H9 (cell line): ENCODE results near the gene CYP2J2. TPM values are rescaled to one million over a fixed set of nuclear protein-coding genes. Genes with fewer than 3 reads are reported as not detected.

Experiments
- DNase-seq: peaks from one replicate; pipeline ENCODE4 v3.0.0-alpha.2; 2017
- H2AFZ ChIP-seq: one replicate; pipeline ENCODE4 v1.6.1; 2013; ENCODE audit warnings: mild to moderate bottlenecking, low read length, control low read depth, moderate library complexity
- H2AK5ac ChIP-seq: 2 replicates; pipeline ENCODE4 v1.6.1; 2013; ENCODE audit warnings: low read length, control low read depth, mixed read lengths; ENCODE audit not compliant: insufficient read length
- H2BK120ac ChIP-seq: one replicate; pipeline ENCODE4 v1.6.1; 2013; ENCODE audit warnings: low read depth, mild to moderate bottlenecking, low read length, control low read depth, inconsistent platforms; ENCODE audit not compliant: poor library complexity, severe bottlenecking
- H2BK12ac ChIP-seq: 2 replicates; pipeline ENCODE4 v1.6.1; 2013; ENCODE audit warnings: low read length, control low read depth, mixed read lengths, low read depth; ENCODE audit not compliant: insufficient read length
- H2BK15ac ChIP-seq: 2 replicates; pipeline ENCODE4 v1.6.1; 2013; ENCODE audit warnings: low read depth, low read length, control low read depth
- H2BK20ac ChIP-seq: one replicate; pipeline ENCODE4 v1.6.1; 2013; ENCODE audit warnings: low read depth, mild to moderate bottlenecking, low read length, control low read depth, inconsistent platforms; ENCODE audit not compliant: poor library complexity, severe bottlenecking
- H2BK5ac ChIP-seq: 2 replicates; pipeline ENCODE4 v1.6.1; 2013; ENCODE audit warnings: low read length, control low read depth, mixed read lengths; ENCODE audit not compliant: insufficient read length
- H3K14ac ChIP-seq: 2 replicates; pipeline ENCODE4 v1.6.1; 2013; ENCODE audit warnings: low read length, control low read depth; ENCODE audit not compliant: insufficient read depth
- H3K18ac ChIP-seq: 2 replicates; pipeline ENCODE4 v1.6.1; 2013; ENCODE audit warnings: low read depth, mild to moderate bottlenecking, mixed read lengths, low read length, control low read depth; ENCODE audit not compliant: insufficient read length
- H3K23ac ChIP-seq: 2 replicates; pipeline ENCODE4 v1.6.1; 2013; ENCODE audit warnings: low read length, control low read depth, mixed read lengths, low read depth; ENCODE audit not compliant: insufficient read length
- H3K23me2 ChIP-seq: 2 replicates; pipeline ENCODE4 v1.6.1; 2013; ENCODE audit warnings: low read depth, mild to moderate bottlenecking, mixed read lengths, low read length, control low read depth; ENCODE audit not compliant: insufficient read length, poor library complexity, severe bottlenecking
- H3K27ac ChIP-seq: 2 replicates; pipeline ENCODE4 v1.5.1; 2013; ENCODE audit warnings: low read length, control low read depth, mixed read lengths, low read depth; ENCODE audit not compliant: insufficient read length
- H3K27me3 ChIP-seq: 2 replicates; pipeline ENCODE4 v1.6.1; 2013; ENCODE audit warnings: low read length, control low read depth, inconsistent platforms; ENCODE audit not compliant: insufficient read depth
- H3K4ac ChIP-seq: 2 replicates; pipeline ENCODE4 v1.6.1; 2013; ENCODE audit warnings: low read depth, mild to moderate bottlenecking, control low read depth, inconsistent platforms, low read length, moderate library complexity
- H3K4me1 ChIP-seq: 2 replicates; pipeline ENCODE4 v1.6.1; 2013; ENCODE audit warnings: low read length, control low read depth, inconsistent platforms; ENCODE audit not compliant: insufficient read depth
- H3K4me2 ChIP-seq: 2 replicates; pipeline ENCODE4 v1.6.1; 2013; ENCODE audit warnings: low read length, control low read depth, mixed read lengths; ENCODE audit not compliant: insufficient read length, insufficient read depth
- H3K56ac ChIP-seq: 2 replicates; pipeline ENCODE4 v1.6.1; 2013; ENCODE audit warnings: low read depth, mild to moderate bottlenecking, mixed read lengths, low read length, control low read depth; ENCODE audit not compliant: insufficient read length
- H3K79me1 ChIP-seq: 2 replicates; pipeline ENCODE4 v1.6.1; 2013; ENCODE audit warnings: low read depth, mild to moderate bottlenecking, moderate library complexity, low read length, control low read depth, inconsistent platforms; ENCODE audit not compliant: insufficient read depth, poor library complexity, severe bottlenecking
- H3K79me2 ChIP-seq: 2 replicates; pipeline ENCODE4 v1.6.1; 2013; ENCODE audit warnings: low read length, control low read depth, inconsistent platforms; ENCODE audit not compliant: insufficient read depth
- H3K9ac ChIP-seq: 2 replicates; pipeline ENCODE4 v1.6.1; 2013; ENCODE audit warnings: low read length, control low read depth, mixed read lengths; ENCODE audit not compliant: insufficient read length; ENCODE audit errors: extremely low read depth
- H3K9me3 ChIP-seq: one replicate; pipeline ENCODE4 v1.6.1; 2013; ENCODE audit warnings: low read depth, low read length, inconsistent platforms; ENCODE audit not compliant: control insufficient read depth
- H3T11ph ChIP-seq: one replicate; pipeline ENCODE4 v1.6.1; 2013; ENCODE audit warnings: mild to moderate bottlenecking, low read length, control low read depth, inconsistent platforms
- H4K20me1 ChIP-seq: one replicate; pipeline ENCODE4 v1.6.1; 2013; ENCODE audit not compliant: control insufficient read depth, insufficient read length, insufficient read depth
- H4K5ac ChIP-seq: 2 replicates; pipeline ENCODE4 v1.6.1; 2013; ENCODE audit warnings: low read depth, mild to moderate bottlenecking, mixed read lengths, low read length, control low read depth; ENCODE audit not compliant: insufficient read length
- H4K8ac ChIP-seq: replicated peaks from 2 replicates; pipeline ENCODE4 v1.6.1; 2013; ENCODE audit warnings: low read length, control low read depth, mixed read lengths, low read depth; ENCODE audit not compliant: insufficient read length
- H4K91ac ChIP-seq: 2 replicates; pipeline ENCODE4 v1.6.1; 2013; ENCODE audit warnings: low read depth, mild to moderate bottlenecking, moderate library complexity, mixed read lengths, low read length, control low read depth; ENCODE audit not compliant: insufficient read length
- H3K27ac Mint-ChIP-seq, 3 experiments: 2 replicates in 2 of 3; 3 replicates in 1 of 3; pipeline ENCODE4 v1.8.0; 2020 to 2021; ENCODE audit warnings: mixed read lengths in 3 of 3, mild to moderate bottlenecking in 1 of 3, moderate library complexity in 1 of 3
- H3K27me3 Mint-ChIP-seq: 2 replicates; pipeline ENCODE4 v1.8.0; 2021; ENCODE audit warnings: low read depth, mild to moderate bottlenecking, moderate library complexity, mixed read lengths
- H3K36me3 Mint-ChIP-seq, 3 experiments: 2 replicates in 2 of 3; 3 replicates in 1 of 3; pipeline ENCODE4 v1.8.0; 2020 to 2021; ENCODE audit warnings: low read depth in 3 of 3, mixed read lengths in 3 of 3; ENCODE audit not compliant: insufficient read depth in 1 of 3
- H3K4me1 Mint-ChIP-seq, 2 experiments: 2 replicates each; pipeline ENCODE4 v1.8.0; 2020; ENCODE audit warnings: mixed read lengths in 2 of 2
- H3K4me3 Mint-ChIP-seq, 2 experiments: 2 replicates in 1 of 2; 3 replicates in 1 of 2; pipeline ENCODE4 v1.8.0; 2020 to 2021; ENCODE audit warnings: mild to moderate bottlenecking in 2 of 2, mixed read lengths in 2 of 2, moderate library complexity in 1 of 2
- H3K9me3 Mint-ChIP-seq, 2 experiments: 2 replicates in 1 of 2; 3 replicates in 1 of 2; pipeline ENCODE4 v1.8.0; 2020; ENCODE audit warnings: mild to moderate bottlenecking in 2 of 2, mixed read lengths in 2 of 2, moderate library complexity in 1 of 2
- WGBS: extraction: QIAGEN DNeasy Blood & Tissue Kit; methylation state at CpG from one replicate; pipeline ENCODE4 v1.1.7; 2013; ENCODE audit warnings: missing lambda C conversion rate, low lambda C conversion rate, mixed read lengths; ENCODE audit not compliant: insufficient read length; ENCODE audit errors: extremely low coverage; 5-methylcytosine and 5-hydroxymethylcytosine counted together
- total RNA-seq: library from RNA; stranded (reverse); gene quantifications from 2 replicates; pipeline ENCODE4 v1.2.1, GENCODE V29; 2021
- TF ChIP-seq, protein P1 (sequence below): fragments of 200-600 bp; sonication (generic); conservative IDR thresholded peaks from 3 replicates; pipeline ENCODE4 v1.8.0; 2021; ENCODE audit warnings: antibody characterized with exemption, mild to moderate bottlenecking

Gene CYP2J2
- total RNA-seq, 1 experiment from 2014 or later = 0.57 TPM

DNA sequence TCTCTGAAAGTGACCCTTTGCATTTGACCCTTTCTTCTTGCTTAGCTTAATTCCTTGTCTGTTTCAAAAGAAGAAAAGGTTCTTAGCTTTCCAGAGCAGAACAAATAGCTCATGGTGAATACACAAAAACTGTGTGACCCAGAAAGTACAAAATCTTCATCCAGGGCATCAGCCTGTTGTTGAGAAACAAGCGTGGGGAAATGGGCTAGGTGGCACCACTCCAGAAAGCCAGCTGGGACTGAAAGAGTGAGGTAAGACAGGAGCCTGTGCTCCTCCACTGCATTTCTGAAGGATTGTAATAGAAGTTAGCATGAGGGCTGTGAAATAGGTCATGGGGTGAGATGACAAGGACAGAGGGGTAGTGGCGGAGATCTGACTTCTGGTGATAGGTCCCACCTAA lies 45.8 kb downstream of the CYP2J2 start:
- no peak for DNase-seq
- Histone ChIP-seq H3K18ac (no peak overlapping the region), H3K23ac (no peak overlapping the region)

More for the DNA sequence above, 45.8 kb downstream of the CYP2J2 start:
- no peak overlapping the region for H3T11ph ChIP-seq
- H2BK120ac ChIP-seq = no peak overlapping the region
- TF ChIP-seq, protein P1, sequence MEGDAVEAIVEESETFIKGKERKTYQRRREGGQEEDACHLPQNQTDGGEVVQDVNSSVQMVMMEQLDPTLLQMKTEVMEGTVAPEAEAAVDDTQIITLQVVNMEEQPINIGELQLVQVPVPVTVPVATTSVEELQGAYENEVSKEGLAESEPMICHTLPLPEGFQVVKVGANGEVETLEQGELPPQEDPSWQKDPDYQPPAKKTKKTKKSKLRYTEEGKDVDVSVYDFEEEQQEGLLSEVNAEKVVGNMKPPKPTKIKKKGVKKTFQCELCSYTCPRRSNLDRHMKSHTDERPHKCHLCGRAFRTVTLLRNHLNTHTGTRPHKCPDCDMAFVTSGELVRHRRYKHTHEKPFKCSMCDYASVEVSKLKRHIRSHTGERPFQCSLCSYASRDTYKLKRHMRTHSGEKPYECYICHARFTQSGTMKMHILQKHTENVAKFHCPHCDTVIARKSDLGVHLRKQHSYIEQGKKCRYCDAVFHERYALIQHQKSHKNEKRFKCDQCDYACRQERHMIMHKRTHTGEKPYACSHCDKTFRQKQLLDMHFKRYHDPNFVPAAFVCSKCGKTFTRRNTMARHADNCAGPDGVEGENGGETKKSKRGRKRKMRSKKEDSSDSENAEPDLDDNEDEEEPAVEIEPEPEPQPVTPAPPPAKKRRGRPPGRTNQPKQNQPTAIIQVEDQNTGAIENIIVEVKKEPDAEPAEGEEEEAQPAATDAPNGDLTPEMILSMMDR = no peak
- no peak overlapping the region for H2BK15ac ChIP-seq
- no peak overlapping the region for H3K27ac Mint-ChIP-seq
- no peaks in the 10 kb centered on the region for H3K36me3 Mint-ChIP-seq
- no peak overlapping the region for H2BK12ac ChIP-seq
- no peaks in the 10 kb centered on the region for H3K23me2 ChIP-seq
- no peaks in the 10 kb centered on the region for H3K4me1 ChIP-seq
- H3K9me3 ChIP-seq = no peaks in the 10 kb centered on the region
- H2AFZ ChIP-seq = no peak overlapping the region
- peaks cover 2 to 3% of the 10 kb centered on the region in 2 experiments; a peak in 2 of 5 replicates for H3K9me3 Mint-ChIP-seq
- no peak overlapping the region for H2BK5ac ChIP-seq
- no peaks in the 10 kb centered on the region for H3K27me3 Mint-ChIP-seq
- H3K14ac ChIP-seq = no peak overlapping the region
- H3K4me1 Mint-ChIP-seq = no peaks in the 10 kb centered on the region
- no peak overlapping the region for H2AK5ac ChIP-seq
- H3K79me1 ChIP-seq = no peaks in the 10 kb centered on the region
- H3K4me2 ChIP-seq = no peak overlapping the region
- H3K27me3 ChIP-seq = no peaks in the 10 kb centered on the region
- H2BK20ac ChIP-seq = no peak overlapping the region
- H3K56ac ChIP-seq = no peak overlapping the region
- no peak overlapping the region for H4K5ac ChIP-seq
- H3K27ac ChIP-seq = no peak overlapping the region
- no peak overlapping the region for H3K4me3 Mint-ChIP-seq
- no peaks in the 10 kb centered on the region for H3K79me2 ChIP-seq
- WGBS = no CpG with 5 or more reads among the region's 2 CpGs
- H3K4ac ChIP-seq = no peak overlapping the region
- H4K20me1 ChIP-seq = no peaks in the 10 kb centered on the region
- no peak overlapping the region for H4K91ac ChIP-seq
- no peak overlapping the region for H3K9ac ChIP-seq
- H4K8ac ChIP-seq = no peak overlapping the region
